Ishikawa (cell line): Measurements from ENCODE around the gene IL26.

Experiments used
- CEBPB ChIP-seq: IDR thresholded peaks from 2 replicates; pipeline ENCODE4 v1.6.1; 2012
- CREB1 ChIP-seq: IDR thresholded peaks from 2 replicates; pipeline ENCODE4 v1.6.1; 2012; ENCODE audit warnings: low read depth
- EGR1 ChIP-seq: IDR thresholded peaks from 2 replicates; pipeline ENCODE4 v1.6.1; 2012
- EP300 ChIP-seq: IDR thresholded peaks from 2 replicates; pipeline ENCODE4 v1.6.1; 2012; ENCODE audit warnings: borderline replicate concordance
- FOXM1 ChIP-seq: IDR thresholded peaks from 2 replicates; pipeline ENCODE4 v1.6.1; 2012; ENCODE audit warnings: low read depth, borderline replicate concordance
- MAX ChIP-seq: IDR thresholded peaks from 2 replicates; pipeline ENCODE4 v1.6.1; 2012
- NFIC ChIP-seq: IDR thresholded peaks from 2 replicates; pipeline ENCODE4 v1.6.1; 2012
- RAD21 ChIP-seq: IDR thresholded peaks from 2 replicates; pipeline ENCODE4 v1.6.1; 2012; ENCODE audit warnings: low read depth
- TAF1 ChIP-seq: IDR thresholded peaks from 2 replicates; pipeline ENCODE4 v1.6.1; 2012; ENCODE audit warnings: low read depth, mild to moderate bottlenecking
- TCF12 ChIP-seq: IDR thresholded peaks from 2 replicates; pipeline ENCODE4 v1.6.1; 2012; ENCODE audit warnings: low read depth
- TEAD4 ChIP-seq: IDR thresholded peaks from 2 replicates; pipeline ENCODE4 v1.6.1; 2012
- USF1 ChIP-seq: IDR thresholded peaks from 2 replicates; pipeline ENCODE4 v1.6.1; 2012
- YY1 ChIP-seq: IDR thresholded peaks from 2 replicates; pipeline ENCODE4 v1.6.1; 2012; ENCODE audit warnings: low read depth
- ZBTB7A ChIP-seq: IDR thresholded peaks from 2 replicates; pipeline ENCODE4 v1.6.1; 2012; ENCODE audit warnings: low read depth
- TF ChIP-seq, protein P1 (sequence below): IDR thresholded peaks from 2 replicates; pipeline ENCODE4 v1.6.1; 2012; ENCODE audit warnings: low read depth, mild to moderate bottlenecking

Gene IL26

DNA sequence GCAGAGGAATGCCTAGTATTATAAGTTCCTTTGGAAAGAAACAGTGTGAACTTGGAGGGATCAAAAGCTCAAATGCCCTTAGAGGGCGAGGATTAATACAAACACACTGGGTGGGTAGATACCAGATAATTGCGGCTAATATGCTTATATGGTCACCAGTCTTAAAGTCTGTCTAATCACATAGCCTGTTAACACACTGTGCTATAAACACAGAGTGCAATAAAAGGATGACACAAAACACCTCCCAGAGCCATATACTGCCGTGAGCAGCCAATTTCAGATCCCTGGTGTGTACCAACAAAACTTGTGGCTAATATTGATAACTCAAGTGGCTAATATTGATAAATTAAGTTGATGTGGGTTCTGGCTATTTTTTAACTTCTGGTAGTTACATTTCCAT lies 1.7 kb upstream of the IL26 start:
- TF ChIP-seq RAD21 (no peak), NFIC (no peak), FOXM1 (no peak), USF1 (no peak), ZBTB7A (no peak), CREB1 (no peak), TAF1 (no peak), MAX (no peak), YY1 (no peak), EGR1 (no peak), CEBPB (no peak), EP300 (no peak), TEAD4 (no peak), TCF12 (no peak)
- TF ChIP-seq, protein P1, sequence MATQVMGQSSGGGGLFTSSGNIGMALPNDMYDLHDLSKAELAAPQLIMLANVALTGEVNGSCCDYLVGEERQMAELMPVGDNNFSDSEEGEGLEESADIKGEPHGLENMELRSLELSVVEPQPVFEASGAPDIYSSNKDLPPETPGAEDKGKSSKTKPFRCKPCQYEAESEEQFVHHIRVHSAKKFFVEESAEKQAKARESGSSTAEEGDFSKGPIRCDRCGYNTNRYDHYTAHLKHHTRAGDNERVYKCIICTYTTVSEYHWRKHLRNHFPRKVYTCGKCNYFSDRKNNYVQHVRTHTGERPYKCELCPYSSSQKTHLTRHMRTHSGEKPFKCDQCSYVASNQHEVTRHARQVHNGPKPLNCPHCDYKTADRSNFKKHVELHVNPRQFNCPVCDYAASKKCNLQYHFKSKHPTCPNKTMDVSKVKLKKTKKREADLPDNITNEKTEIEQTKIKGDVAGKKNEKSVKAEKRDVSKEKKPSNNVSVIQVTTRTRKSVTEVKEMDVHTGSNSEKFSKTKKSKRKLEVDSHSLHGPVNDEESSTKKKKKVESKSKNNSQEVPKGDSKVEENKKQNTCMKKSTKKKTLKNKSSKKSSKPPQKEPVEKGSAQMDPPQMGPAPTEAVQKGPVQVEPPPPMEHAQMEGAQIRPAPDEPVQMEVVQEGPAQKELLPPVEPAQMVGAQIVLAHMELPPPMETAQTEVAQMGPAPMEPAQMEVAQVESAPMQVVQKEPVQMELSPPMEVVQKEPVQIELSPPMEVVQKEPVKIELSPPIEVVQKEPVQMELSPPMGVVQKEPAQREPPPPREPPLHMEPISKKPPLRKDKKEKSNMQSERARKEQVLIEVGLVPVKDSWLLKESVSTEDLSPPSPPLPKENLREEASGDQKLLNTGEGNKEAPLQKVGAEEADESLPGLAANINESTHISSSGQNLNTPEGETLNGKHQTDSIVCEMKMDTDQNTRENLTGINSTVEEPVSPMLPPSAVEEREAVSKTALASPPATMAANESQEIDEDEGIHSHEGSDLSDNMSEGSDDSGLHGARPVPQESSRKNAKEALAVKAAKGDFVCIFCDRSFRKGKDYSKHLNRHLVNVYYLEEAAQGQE = no peak

- no peak for TF ChIP-seq ZBTB7A
- no peak for TF ChIP-seq MAX
- no peak for TF ChIP-seq CREB1
- TF ChIP-seq EP300 = no peak
- no peak for TF ChIP-seq TAF1
- TF ChIP-seq, protein P1 = no peak
- no peak for TF ChIP-seq EGR1
- no peak for TF ChIP-seq NFIC
- TF ChIP-seq USF1 = no peak
These were observed 861 bp downstream of the IL26 start for GRCh38 chr12:68224613-68225285.

DNA sequence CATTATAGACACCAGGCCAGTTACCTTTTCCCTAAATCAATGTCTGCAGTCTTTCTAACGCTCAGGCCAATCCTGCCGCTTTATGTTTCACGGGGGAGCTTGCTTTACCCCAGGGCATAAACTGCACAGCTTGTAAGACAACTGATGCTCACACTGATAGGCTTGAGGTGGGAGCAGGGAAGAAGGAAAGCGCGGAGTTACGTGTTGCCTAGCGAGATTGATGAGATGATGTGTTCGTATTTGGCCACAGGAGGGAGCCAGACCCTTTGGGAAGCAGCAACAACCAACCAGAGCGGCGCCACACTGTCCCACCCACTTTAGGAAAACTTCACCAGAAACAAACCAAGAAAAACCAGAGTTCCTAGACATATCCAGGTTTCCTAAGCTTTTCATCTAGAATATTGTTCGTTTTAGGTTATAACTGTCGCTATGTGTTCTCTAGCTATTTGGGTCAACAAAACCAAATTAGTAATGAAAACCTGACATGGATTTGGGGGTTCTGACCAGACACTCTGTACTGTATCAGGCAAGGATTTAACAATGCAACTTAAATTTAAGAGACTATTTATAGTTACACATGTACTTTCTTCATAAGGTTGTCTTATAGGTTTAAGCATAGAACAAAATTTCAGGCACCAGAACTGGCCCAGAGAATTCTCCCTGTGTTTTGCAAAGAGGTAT lies 2.4 kb downstream of the IL26 start:
- TF ChIP-seq RAD21 (peak; percentile 99), NFIC (no peak)

DNA sequence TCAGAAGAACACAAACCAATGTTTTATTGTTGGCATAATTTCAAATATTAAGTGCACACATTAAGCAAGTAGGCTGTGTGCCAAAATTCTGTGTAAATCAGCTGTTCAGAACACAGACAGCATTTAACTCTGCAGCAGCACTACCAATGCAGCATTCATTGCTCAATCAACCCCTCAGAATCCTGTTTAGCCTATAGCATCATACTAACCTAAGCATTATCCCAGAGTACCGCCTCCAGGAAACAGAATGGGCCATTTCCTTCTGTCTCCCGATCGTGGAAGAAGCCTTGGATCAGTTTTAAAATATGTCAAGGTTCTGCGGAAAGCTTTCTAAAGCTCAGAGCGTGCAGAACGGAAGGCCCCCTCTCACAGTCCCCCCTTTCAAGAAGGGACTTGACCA lies 3.3 kb downstream of the IL26 start:
- TF ChIP-seq CEBPB = peak; percentile 27; the same call in 1 of the 2 replicates
- TF ChIP-seq CREB1 = no peak
- no peak for TF ChIP-seq TCF12
- no peak for TF ChIP-seq USF1
- TF ChIP-seq RAD21 = no peak

DNA sequence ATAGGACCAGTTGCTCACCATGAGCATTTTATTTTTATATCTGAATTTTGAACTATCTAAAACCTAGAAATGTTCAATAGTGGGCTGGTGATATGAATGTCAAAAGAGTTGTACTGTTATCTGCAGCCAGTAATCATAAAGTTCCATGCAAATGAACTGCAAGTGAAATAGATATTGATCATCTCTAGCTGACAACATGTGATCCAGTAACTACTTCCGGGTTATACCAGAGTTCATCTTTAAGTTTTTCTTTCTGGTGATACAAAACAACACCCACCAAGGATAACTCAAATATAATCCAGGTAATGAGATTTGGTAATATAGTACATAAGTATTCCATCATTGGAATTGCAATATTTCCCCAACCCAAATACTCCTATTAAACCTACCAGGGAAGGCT lies 4.1 kb downstream of the IL26 start:
- TF ChIP-seq CREB1 = no peak
- no peak for TF ChIP-seq TCF12
- TF ChIP-seq RAD21 = no peak
- TF ChIP-seq TEAD4 = no peak
- TF ChIP-seq MAX = no peak
- no peak for TF ChIP-seq ZBTB7A
- no peak for TF ChIP-seq FOXM1
- TF ChIP-seq, protein P1 = no peak
- no peak for TF ChIP-seq EP300
- TF ChIP-seq YY1 = no peak
- TF ChIP-seq USF1 = no peak
- TF ChIP-seq CEBPB = no peak
- no peak for TF ChIP-seq NFIC
- no peak for TF ChIP-seq EGR1
